T-helper 1 cell (primary cell): ENCODE measurements around the gene CAPNS1.

ENCODE experiments used
- DNase-seq, 5 donors: peaks; one replicate each; pipeline ENCODE4 v3.0.0-alpha.2; 2012 to 2020
- total RNA-seq, 4 donors: gene quantifications; one replicate each; lab custom pipeline; 2026; lab: John Stamatoyannopoulos, UW

The CAPNS1 gene
- total RNA-seq: 70.3 to 86.9 (median 77.5) reads per million in 4 donors

DNA sequence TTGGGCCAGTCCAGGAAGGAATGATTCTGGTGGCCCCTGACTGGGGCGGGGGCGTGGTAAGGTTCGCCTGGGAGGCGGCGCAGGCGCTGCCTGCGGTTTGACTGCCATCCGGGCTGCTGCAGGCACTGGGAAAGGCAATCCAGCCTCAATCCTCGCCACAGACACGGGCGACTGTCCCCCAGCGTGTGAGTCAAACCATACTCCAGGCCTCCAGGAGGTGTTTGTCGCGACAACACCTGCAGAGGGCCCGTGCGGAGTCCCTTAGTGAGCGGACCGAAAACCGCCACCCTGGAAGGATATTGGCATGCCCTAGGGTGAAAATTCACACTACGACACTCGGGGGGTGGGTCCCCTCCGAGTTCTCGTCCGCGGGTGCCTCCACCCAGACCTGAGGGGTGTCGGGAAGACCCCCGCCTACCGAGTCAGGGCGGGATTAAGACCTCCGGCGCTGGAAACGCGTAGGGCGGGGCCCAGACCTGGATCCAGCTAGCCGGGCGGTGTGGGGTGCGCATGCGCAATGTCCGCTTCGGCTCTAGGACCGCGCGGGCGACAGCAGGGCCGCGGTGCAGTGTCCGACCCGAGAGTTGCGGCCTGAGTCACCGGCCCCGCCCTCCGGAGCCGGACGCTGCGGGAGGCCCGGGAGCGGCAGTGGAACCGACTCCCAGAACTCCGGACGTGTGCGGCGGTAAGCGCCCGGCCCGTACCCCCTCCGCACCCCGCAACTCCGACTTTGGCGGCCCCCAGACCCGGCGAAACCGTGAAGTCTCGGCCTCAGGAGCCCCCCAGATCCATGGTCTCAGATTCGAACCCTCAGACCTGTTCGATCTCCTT is at the start of gene CAPNS1:
Gene CAPNS1 (plus strand): TSS at position 594 of the 831 bp plus-strand sequence. CDS start 946 bp downstream, outside the sequence.
- DNase-seq: peak; percentile 81 to 96 (median 87)

DNA sequence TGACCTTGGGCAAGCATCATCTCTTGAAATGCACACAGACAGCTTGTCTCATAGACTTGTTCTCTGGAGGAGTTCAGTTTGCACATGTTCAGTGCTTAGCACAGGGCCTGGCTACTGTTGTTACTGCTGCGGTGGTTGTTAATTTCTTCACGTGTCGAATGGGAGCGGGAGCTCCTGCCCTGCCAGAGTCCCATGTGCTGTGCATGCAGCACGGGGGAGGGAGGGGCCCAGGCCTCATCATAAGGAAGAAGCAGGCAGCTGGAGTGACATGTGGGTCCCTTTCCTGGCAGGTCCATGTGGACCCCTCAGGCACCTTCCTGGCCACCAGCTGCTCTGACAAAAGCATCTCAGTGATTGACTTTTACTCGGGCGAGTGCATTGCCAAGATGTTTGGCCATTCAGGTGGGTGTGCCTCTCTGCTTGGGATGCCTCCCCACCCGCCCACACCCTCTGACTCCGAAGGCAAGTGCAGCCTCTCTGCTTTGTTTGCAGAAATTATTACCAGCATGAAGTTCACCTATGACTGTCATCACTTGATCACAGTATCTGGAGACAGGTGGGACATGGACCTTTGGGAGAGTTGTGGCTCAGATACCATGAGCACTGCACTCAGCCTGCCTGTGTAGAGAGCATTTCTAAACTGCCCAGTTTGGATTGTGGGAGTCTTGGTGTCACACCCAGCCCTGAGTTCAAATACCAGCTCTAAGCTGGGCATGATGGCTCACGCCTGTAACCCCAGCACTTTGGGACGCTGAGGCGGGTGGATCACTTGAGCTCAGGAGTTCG is 48.8 kb upstream of the CAPNS1 start:
- DNase-seq: no peak

DNA sequence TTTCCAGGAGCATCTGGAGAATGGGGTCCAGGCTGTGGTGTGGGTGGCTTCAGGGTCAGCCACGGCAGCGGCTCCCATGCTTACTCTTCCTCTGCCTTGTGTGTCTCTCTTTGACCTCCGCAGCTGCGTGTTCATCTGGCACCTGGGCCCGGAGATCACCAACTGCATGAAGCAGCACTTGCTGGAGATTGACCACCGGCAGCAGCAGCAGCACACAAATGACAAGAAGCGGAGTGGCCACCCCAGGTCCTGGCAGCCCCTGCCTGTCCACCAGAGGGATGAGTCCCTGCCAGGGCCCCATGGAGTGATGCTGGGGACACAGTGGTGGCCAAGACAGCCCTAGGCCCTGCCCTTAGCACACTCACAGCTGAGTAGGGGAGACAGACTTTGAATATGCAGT is 47.3 kb upstream of the CAPNS1 start:
- no peak for DNase-seq

DNA sequence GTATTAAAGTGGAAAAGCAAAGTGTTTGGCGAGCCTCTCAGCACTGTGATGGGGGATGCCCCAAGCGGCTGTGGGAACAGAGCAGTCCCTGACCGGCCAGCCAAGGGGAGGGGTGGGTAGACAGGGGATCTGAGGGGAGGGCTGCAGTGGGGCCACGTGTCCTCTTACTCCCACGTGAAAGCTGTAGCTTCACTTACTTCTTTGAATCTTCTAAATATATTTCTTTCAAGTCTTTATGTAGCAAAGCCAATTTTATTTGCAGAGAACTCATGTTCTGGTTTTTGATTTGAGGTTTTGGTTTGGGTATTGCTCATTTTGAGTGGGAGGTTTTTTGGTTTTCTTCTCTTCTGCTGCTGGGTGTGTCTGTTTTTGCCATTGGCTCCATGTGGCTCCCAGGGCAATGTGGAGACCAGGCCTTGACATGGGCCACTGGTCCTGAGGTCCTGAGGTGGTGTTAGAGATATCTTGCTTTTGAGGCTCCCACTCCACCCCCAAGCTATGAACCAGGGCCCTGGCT is 46.7 kb upstream of the CAPNS1 start:
- no peak for DNase-seq

DNA sequence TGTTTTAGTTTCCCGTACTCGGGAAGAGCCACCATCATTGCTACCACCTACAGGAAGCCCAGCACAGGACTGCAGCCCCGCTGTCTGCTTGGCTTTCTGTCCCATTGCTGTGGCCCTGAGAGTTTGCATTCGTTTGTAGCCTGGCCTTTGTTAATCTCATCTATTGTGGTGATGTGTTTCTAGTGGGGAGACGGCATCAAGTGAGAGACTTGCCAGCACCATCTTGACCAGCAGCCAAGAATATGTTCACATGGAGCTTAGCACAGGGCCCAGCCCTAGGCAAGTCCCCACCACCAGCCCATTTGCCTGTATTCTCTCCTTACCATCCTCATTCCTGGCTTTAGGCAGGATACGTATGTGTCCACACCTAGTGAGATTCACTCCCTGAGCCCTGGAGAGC is 46.2 kb upstream of the CAPNS1 start:
- no peak for DNase-seq

DNA sequence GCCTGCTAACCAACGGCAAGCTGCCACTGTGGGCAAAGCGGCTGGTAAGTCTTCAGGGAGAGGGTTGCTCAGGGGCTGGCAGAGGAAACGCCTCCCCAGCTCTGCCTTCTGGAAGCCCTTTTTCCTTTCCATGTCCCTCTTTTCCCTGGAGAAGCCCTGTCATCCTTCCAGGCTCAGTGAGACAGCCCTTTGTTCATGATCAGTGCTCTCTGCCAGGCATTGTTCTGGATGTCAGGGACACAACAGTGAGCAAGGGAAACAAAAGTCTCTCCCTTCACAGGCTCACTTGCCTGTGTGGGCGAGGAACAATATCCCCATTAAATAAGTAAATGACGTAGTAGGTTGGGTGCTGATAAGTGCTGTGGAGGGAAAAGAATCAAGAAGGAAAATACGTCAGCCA is 42.8 kb upstream of the CAPNS1 start:
- DNase-seq: no peak

DNA sequence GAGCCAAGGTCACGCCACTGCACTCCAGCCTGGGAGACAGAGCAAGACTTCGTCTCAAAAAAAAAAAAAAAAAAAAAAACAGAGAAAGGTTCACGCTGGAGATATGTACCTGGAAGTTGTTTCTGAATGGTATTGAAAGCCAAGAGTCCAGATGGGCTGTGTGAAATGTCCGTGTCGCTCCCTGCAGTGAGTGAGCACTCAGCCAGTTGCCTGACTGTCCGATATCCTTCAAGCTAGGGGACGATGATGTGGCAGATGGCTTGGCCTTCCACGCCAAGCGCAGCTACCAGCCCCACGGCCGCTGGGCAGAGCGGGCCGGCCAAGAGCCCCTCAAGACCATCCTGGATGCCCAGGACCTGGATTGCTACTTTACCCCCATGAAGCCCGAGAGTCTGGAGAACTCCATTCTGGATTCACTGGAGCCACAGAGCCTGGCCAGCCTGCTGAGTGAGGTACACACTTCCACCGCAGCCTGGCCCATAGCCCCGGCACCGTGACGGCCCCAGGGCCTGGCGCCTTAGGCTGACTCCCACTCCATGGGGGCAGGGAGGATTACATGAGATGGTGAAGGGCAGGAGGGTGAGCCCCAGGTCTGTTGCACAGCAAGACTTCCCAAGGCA is 40.6 kb upstream of the CAPNS1 start:
- DNase-seq: no peak

DNA sequence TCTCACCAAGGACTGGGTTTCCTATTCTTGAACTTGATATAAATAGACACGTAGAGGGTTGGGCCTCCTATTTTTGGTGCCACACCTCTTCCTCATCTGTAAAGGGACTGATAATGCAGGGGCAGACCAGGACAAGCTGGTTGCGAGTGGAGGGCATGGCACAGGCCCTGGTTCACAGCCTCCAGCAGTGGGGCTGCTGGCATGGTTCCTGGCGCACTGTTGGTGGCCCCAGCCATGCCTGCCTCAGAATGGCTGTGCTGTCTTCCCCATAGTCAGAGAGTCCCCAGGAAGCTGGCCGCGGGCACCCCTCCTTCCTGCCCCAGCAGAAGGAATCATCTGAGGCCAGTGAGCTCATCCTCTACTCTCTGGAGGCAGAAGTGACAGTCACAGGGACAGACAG is 39.4 kb upstream of the CAPNS1 start:
- no peak for DNase-seq

DNA sequence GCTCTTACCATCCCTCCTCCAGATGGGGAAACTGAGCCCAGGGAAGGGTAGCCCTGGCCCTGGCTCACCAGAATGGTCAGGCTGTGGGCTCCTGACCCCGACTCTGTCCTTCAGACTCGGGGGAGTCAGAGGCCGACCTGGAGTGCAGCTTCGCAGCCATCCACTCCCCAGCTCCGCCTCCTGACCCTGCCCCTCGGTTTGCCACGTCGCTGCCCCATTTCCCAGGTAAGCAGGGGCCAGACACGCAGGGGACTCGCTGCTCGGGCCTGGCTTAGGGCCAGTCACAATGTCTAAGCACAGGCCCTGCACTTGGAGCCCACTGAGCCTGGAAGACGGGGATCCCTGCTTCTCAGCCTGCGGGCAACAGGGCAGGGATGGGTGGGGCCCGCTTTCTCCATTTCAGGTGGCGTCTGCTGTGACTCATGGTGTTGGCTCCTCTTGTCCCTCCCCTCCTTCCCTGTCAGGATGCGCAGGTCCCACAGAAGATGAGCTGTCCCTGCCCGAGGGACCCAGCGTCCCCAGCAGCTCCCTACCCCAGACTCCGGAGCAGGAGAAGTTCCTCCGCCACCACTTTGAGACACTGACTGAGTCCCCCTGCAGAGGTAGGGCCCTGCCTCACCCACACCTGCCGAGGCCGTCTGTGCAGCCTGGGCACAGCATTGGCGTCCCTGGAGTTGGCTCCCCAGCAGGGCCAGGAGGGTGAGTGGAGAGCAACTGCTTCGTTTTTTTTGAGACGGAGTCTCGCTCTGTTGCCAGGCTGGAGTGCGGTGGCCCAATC is 38.1 kb upstream of the CAPNS1 start:
- no peak for DNase-seq

DNA sequence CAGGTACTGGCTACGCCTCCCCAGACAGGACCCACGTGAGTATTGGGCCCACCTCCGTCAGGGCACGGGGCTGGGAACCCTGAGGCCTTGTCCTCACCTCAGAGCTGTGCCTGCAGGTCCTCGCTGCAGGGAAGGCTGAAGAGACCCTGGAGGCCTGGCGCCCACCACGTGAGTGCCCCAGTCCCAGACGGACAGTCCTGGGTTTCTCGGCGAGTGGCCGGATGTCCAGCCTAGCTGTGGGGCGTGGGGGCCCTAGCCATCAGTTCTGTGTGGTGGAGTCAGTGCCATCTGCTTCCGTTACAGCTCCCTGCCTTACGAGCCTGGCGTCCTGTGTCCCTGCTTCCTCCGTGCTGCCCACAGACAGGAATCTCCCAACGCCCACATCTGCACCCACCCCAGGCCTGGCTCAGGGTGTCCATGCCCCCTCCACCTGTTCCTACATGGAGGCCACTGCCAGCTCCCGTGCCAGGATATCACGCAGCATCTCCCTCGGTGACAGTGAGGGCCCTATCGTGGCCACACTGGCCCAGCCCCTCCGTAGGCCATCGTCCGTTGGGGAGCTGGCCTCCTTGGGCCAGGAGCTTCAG is 36.7 kb upstream of the CAPNS1 start:
- no peak for DNase-seq

DNA sequence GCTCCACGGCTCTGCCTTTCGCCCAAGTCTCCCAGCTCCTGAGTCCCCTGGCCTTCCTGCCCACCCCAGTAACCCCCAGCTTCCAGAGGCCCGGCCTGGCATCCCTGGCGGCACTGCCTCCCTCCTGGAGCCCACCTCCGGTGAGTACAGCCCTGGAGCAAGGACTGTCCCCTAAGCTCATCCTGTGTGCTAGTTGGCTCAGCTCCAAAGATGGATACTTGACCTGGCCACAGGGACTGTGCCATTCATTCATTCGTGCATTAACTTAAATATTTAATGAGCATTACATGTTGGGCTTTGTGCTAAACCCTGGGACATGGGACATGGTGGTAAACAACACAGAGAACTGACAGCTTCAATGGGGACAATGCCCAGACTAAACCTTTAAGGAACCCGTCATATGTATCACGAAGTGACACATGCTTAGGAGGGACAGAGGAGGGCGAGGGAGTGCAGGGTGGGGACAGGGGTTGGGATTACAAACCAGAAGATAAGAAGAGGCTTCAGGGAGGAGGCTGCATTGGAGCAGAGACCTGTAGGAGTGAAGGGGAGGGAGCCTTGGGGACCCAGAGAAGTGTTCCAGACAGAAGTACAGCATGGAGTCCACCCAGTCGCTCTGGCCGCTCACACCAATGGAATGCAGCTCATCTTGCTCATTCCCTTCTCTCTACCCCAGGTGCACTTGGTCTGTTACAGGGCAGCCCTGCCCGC is 35.9 kb upstream of the CAPNS1 start:
- no peak for DNase-seq

DNA sequence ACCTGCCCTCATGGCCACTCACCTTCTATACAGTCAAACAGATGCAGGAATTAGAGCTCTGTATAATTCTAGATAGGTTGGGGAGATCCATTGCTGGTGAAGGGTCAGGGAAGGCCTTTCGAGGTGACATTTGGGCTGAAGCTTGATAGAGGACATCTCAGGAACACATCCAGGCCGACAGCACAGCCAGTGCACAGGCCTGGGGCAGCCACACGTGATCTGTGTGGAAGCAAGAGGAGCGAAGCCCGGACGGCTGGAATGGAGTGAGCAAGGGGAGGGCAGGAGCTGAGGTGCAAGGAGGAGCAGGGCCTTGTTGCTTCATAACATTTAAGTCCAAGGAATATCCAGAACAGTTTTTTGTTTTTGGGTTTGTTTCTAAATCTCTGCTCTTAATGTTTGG is 33.4 kb upstream of the CAPNS1 start:
- DNase-seq: no peak

DNA sequence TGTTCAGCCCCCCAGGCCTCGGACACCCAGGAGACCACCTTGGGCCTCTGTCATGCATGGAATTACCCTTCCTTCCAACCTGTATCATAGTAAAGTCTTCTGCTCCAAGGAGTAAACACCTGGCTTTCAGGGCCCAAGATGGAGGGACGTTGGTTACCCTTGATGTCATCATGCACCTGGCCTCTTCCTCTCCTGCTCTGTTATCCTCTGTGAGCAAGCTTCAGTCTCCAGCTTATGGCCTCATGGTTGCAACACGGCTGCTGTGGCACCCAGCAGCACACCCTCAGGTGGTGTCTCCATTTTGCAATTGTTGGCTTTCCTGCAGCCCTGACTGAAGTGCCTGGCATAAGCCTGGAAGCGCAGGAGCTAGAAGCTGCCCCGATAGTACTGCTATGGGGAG is 32.9 kb upstream of the CAPNS1 start:
- DNase-seq: no peak

DNA sequence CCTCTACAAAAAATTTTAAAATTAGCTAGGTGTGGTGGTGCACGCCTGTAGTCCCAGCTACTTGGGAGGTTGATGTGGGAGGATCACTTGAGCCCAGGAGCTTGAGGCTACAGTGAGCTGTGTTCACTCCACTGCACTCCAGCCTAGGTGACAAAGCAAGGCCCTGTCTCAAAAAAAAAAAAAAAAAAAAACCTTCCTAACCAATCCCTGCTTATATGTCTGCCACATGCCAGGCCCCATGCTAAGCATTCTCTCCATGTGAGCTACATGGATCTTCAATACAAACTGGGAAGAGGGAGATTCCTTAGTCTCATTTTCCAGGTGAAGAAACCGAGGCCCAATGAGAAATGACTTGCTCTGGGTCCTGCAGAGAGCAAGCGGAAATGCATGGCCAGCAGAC is 31.2 kb upstream of the CAPNS1 start:
- no peak for DNase-seq

DNA sequence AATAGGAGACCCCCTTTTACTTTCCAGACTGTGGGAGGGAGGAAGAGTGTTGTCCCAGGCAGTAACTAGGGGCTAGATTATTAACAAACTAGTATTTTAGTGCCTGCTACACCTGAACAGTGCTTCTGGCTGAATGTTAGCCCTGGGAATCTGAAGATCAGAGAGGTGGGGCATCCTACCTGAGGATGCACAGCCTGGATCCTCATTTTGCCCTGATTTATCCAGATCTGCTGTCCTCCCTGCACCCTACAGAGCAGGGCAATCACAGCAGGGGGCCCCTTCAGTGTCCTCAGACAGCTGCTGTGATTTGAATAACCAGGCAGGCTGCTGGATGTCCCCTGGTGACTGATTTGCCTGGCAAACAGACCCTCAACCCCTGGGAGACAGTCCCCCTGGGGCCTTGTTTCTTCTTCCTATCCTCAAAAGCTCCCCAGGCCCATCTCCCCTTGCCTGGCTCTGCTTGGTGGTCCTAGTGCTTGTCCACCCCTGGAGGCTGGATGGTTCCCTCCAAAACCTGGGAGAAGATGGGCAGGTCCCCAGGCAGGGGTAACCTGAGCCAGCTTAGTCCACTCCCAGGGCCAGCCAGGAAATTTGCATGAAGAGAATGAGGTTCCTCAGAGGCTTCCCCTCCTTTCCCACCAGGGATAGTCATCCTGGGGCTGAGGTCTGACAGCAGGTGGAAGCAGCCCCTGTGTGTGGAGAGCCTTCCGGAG is 29.2 kb upstream of the CAPNS1 start, which contains the start of gene OVOL3:
Gene OVOL3 (plus strand): TSS at position 657 of the 713 bp plus-strand sequence. CDS start 60 bp downstream, outside the sequence.
- DNase-seq: no peak

DNA sequence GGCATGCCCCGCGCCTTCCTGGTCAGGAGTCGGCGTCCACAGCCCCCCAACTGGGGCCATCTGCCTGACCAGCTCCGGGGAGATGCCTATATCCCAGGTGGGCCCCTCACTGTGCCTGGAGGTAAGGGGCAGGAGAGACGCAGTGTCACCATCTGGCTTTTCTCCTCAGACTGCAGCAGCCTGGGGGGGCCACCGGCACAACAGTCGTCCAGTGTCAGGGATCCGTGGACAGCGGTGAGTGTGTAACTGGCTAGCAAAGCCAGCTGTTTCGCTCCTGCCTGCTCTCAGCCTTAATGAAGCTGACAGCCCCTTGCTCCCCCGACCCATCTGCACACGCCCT is 28.7 kb upstream of the CAPNS1 start:
- no peak for DNase-seq

DNA sequence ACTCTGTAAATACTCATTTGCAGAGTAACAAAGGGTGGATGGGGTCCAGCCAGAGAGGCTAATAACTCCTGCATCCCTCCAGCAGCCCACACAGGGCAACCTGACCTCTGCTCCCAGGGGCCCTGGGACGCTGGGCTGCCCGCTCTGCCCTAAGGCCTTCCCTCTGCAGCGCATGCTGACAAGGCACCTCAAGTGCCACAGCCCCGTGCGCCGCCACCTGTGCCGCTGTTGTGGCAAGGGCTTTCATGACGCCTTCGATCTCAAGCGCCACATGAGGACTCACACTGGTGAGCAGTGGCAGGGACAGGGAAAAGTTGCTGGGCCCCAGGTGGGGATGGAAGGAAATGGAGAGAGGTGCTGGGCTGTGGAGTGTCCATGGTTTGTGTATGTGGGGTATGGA is 27.2 kb upstream of the CAPNS1 start:
- DNase-seq: no peak

DNA sequence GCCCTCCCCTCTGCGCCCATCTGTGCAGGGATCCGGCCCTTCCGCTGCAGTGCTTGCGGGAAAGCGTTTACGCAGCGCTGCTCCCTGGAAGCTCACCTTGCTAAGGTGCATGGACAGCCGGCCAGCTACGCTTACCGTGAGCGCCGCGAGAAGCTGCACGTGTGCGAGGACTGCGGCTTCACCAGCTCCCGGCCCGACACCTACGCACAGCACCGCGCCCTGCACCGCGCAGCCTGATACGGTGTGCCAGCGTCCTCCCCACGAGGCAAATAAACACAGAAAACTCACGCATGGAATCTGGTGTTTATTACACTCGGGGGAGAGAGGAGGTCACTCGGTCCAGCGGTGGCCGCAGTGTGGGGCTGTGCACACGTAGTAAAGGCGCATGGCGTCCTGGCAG is 26.4 kb upstream of the CAPNS1 start:
- no peak for DNase-seq

DNA sequence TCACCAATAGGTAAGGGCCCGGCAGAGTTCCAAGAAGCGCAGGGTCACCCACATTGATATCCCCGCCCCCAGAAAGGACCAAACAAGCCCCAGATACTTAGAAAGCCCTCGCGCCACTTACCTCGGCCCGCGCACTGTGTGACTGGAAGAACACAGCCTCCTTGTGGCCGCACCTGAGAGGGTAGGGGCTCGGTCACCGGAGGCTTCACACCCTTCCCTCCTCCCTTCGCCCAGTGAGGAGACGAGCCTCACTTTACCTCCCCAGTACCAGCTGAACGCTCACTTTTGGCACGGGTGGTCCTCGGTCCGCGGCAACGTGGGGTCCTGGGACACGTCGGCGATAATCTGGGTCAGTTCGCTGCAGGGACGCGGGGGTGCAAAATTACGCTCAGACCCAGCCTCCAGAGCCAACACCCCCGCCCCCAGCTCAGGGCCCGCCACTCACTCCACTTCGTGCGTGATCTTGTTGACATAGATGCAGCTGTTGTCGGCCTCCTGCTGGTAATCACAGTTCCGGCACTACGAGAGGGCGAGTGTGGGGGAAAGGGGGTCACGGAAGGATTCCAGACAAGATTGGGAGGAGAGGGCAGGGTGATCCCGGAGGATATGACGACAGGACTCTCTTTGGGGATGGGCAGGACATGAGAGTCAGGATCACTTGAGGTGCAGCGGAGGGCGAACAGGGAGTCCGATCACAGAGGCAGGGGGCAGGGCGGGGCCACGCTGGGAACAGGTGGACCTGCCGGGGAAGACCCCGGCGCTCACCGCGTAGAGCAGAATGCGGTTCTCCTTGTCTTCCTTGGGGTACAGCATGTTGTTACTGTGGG is 25.8 kb upstream of the CAPNS1 start:
- DNase-seq: peak in 1 of 5 donors; percentile 13
